Measurements from ENCODE around the gene NEMP2. TPM values are rescaled to one million over a fixed set of nuclear protein-coding genes. Genes with fewer than 3 reads are reported as not detected.
"Not testable (repeated sequence)": the region's sequence is repeated elsewhere in the genome, so short reads cannot be mapped to it uniquely, and the experiment has no call there.

Gene NEMP2
- total RNA-seq, 1 donor from 2014 or later, result 8.3 TPM

GRCh38 chr2:190512539-190513095, 21.9 kb downstream of the NEMP2 start:
- Mint-ChIP-seq H3K27me3 (ENCODE audit: unreplicated experiment) (peaks cover 3% of the 10 kb centered on the region), H3K27ac (ENCODE audit: unreplicated experiment) (no peak overlapping the region), H3K4me1 (ENCODE audit: unreplicated experiment) (no peaks in the 10 kb centered on the region), H3K4me3 (ENCODE audit: unreplicated experiment) (no peak overlapping the region), H3K9me3 (ENCODE audit: unreplicated experiment) (no peaks in the 10 kb centered on the region), H3K36me3 (ENCODE audit: low read depth, unreplicated experiment) (no peaks in the 10 kb centered on the region)
- DNase-seq (ENCODE audit: low spot score), result no peak
- no peak for TF ChIP-seq CTCF (IDR thresholded peaks at IDR 0.05; ENCODE audit: unreplicated experiment)

DNA sequence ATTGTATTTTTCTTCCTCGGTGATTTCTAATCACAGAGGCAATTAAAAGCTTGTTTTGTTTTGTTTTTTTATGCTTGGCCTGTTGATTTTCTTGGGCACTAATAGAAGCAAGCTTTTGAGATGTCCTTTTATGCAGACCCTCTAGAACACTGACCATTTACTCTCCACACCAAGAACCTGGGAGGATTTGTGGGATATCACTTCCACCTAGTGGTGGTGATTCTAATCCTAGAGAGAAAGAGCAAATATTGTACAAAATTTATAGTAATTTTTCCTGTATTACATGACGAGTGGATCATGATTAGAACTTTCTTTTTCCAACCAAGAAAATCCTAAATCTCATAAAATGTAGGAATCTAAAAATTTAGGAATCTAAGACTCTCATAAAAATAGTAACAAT, 23.4 kb downstream of the NEMP2 start:
- Mint-ChIP-seq H3K27ac (ENCODE audit: unreplicated experiment) (no peak overlapping the region), H3K27me3 (ENCODE audit: unreplicated experiment) (peaks cover 3% of the 10 kb centered on the region)

DNA sequence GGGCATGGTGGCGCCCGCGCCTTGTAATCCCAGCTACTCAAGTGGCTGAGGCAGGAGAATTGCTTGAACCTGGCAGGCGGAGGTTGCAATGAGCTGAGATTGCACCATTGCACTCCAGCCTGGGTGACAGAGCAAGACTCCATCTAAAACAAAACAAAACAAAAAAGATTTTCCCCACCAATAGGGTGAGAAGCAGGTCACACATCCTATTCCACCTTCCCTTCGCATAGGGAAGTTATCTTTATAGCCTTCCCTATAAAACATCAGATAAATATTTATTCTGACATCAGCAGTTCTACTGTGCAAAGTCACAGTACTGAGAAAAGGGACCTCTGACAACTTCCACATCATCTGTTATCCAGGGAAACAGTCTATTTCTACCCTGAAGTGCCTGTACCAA, 24.6 kb downstream of the NEMP2 start:
- not testable (repeated sequence) for H3K4me1 Mint-ChIP-seq (ENCODE audit: unreplicated experiment); H3K9me3 Mint-ChIP-seq (ENCODE audit: unreplicated experiment); H3K27ac Mint-ChIP-seq (ENCODE audit: unreplicated experiment); DNase-seq (ENCODE audit: low spot score); H3K27me3 Mint-ChIP-seq (ENCODE audit: unreplicated experiment); H3K4me3 Mint-ChIP-seq (ENCODE audit: unreplicated experiment); H3K36me3 Mint-ChIP-seq (ENCODE audit: low read depth, unreplicated experiment)

More for the DNA sequence above, 23.4 kb downstream of the NEMP2 start:
- DNase-seq (ENCODE audit: low spot score), result no peak
- Mint-ChIP-seq H3K4me3 (ENCODE audit: unreplicated experiment) (no peak overlapping the region), H3K9me3 (ENCODE audit: unreplicated experiment) (no peaks in the 10 kb centered on the region), H3K4me1 (ENCODE audit: unreplicated experiment) (no peaks in the 10 kb centered on the region), H3K36me3 (ENCODE audit: low read depth, unreplicated experiment) (no peaks in the 10 kb centered on the region)
- peak; percentile 41 for TF ChIP-seq CTCF (IDR thresholded peaks at IDR 0.05; ENCODE audit: unreplicated experiment)

DNA sequence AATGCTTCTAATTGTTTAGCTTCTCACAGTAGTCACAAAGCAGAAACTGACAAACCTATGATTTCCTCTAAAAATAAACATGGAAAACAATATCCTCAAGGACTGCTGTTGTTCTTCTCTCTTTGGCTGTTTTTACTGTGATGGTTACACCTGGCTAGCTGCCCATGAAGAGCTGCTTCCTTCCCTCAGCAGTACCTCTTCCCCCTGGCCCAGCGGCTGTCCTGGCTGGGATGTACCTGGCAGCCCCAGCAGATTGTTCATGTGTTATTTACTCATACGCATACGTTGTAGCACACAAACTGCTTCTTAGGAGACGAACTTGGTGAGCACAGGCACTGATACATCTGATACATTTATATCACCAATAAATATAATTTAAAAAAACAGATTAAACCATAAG, 27.4 kb downstream of the NEMP2 start:
- H3K27me3 Mint-ChIP-seq (ENCODE audit: unreplicated experiment), result peaks cover 3% of the 10 kb centered on the region
- peaks cover 8% of the 10 kb centered on the region for H3K4me1 Mint-ChIP-seq (ENCODE audit: unreplicated experiment)
- no peaks in the 10 kb centered on the region for H3K9me3 Mint-ChIP-seq (ENCODE audit: unreplicated experiment)
- no peak overlapping the region for H3K27ac Mint-ChIP-seq (ENCODE audit: unreplicated experiment)
- TF ChIP-seq CTCF (IDR thresholded peaks at IDR 0.05; ENCODE audit: unreplicated experiment), result no peak
- no peak overlapping the region for H3K4me3 Mint-ChIP-seq (ENCODE audit: unreplicated experiment)
- no peak for DNase-seq (ENCODE audit: low spot score)
- no peaks in the 10 kb centered on the region for H3K36me3 Mint-ChIP-seq (ENCODE audit: low read depth, unreplicated experiment)

DNA sequence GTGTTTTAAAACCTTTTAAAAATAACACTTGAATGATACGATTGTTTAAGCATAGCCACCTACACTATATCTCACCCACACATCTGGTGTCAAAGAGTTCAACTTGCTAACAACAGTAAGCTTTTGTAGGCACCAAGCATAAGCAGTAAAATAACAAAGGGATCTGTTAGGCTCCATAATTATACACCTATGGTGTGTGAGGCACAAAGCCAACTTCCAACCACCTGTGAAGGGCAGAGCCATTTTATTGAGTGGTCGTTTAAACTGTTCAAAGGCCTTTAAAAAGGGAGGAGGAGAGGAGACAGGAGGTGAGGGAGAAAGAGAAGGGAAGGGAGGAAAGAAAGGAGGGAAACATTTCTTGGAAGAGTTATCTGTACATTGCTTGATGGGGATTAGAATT, 27.9 kb downstream of the NEMP2 start:
- peaks cover 8% of the 10 kb centered on the region for H3K4me1 Mint-ChIP-seq (ENCODE audit: unreplicated experiment)
- no peak for TF ChIP-seq CTCF (IDR thresholded peaks at IDR 0.05; ENCODE audit: unreplicated experiment)
- no peak overlapping the region for H3K4me3 Mint-ChIP-seq (ENCODE audit: unreplicated experiment)
- peaks cover 3% of the 10 kb centered on the region for H3K27me3 Mint-ChIP-seq (ENCODE audit: unreplicated experiment)
- no peak for DNase-seq (ENCODE audit: low spot score)
- no peaks in the 10 kb centered on the region for H3K9me3 Mint-ChIP-seq (ENCODE audit: unreplicated experiment)
- no peaks in the 10 kb centered on the region for H3K36me3 Mint-ChIP-seq (ENCODE audit: low read depth, unreplicated experiment)
- no peak overlapping the region for H3K27ac Mint-ChIP-seq (ENCODE audit: unreplicated experiment)

Data from endothelial cell (in vitro differentiated cells).